WERI-Rb-1 (cell line): Measurements from ENCODE around the gene LRP1.

Experiments used
- DNase-seq: peaks from one replicate; pipeline ENCODE4 v3.0.0-alpha.2; 2020
- H3K27ac ChIP-seq: fragments of 250-450 bp; sonication (Bioruptor Pico); 2 replicates; pipeline ENCODE4 v1.5.1; 2020; ENCODE audit warnings: mild to moderate bottlenecking, moderate library complexity
- H3K27me3 ChIP-seq: fragments of 250-450 bp; sonication (Bioruptor Pico); 2 replicates; pipeline ENCODE4 v1.5.1; 2021; ENCODE audit warnings: mild to moderate bottlenecking, low read depth, moderate library complexity; ENCODE audit not compliant: insufficient read depth, severe bottlenecking
- H3K36me3 ChIP-seq: fragments of 250-450 bp; sonication (Bioruptor Pico); 2 replicates; pipeline ENCODE4 v1.5.1; 2020; ENCODE audit warnings: mild to moderate bottlenecking, moderate library complexity
- H3K4me3 ChIP-seq: 2 replicates; pipeline ENCODE4 v1.5.1; 2011; ENCODE audit warnings: low read depth, mild to moderate bottlenecking, control low read depth, low read length
- H3K9me3 ChIP-seq: fragments of 250-450 bp; sonication (Bioruptor Pico); 2 replicates; pipeline ENCODE4 v1.5.1; 2021; ENCODE audit warnings: mild to moderate bottlenecking, moderate library complexity; ENCODE audit not compliant: severe bottlenecking
- TF ChIP-seq, protein P1 (sequence below): IDR thresholded peaks from 2 replicates; pipeline ENCODE4 v1.5.1; 2011; ENCODE audit warnings: low read depth, mild to moderate bottlenecking, control low read depth, inconsistent platforms, low read length

The LRP1 gene

DNA sequence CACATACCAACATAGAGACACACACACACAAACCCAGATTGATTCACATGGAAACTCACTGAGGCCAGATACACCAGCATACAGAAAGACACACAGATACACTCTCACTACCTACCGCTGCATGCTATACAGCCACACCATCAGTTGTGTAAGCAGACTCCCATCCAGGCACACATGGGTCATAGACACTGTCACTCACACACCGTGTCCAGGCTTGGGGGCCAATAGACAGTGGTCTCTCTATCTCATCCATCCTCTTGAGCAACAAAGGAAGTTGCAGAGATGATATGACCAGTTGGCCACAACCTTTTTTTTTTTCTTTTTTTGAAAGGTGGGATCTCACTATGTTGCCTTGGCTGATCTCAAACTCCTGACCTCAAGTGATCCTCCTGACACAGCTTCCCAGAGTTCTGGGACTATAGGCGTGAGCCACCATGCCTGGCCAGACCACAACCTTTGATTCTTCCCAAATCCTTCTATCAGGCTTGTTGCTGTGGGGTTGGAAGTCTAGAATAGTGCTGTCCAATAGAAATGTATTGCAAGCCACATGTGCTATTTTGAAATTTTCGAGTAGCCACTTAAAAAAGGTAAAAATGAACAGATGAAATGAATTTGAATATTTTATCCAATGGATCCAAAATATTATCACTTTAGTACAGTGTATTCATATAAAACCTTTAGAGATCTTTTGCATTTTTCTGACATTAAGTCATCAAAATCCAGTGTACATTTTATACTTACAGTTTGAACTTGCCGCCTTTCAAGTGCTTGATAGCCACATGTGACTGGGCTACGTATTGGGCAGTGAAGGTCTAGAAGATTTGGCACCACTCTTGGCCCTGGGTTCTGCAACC lies 11.7 kb downstream of the LRP1 start:
- TF ChIP-seq, protein P1, sequence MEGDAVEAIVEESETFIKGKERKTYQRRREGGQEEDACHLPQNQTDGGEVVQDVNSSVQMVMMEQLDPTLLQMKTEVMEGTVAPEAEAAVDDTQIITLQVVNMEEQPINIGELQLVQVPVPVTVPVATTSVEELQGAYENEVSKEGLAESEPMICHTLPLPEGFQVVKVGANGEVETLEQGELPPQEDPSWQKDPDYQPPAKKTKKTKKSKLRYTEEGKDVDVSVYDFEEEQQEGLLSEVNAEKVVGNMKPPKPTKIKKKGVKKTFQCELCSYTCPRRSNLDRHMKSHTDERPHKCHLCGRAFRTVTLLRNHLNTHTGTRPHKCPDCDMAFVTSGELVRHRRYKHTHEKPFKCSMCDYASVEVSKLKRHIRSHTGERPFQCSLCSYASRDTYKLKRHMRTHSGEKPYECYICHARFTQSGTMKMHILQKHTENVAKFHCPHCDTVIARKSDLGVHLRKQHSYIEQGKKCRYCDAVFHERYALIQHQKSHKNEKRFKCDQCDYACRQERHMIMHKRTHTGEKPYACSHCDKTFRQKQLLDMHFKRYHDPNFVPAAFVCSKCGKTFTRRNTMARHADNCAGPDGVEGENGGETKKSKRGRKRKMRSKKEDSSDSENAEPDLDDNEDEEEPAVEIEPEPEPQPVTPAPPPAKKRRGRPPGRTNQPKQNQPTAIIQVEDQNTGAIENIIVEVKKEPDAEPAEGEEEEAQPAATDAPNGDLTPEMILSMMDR: no peak
- Histone ChIP-seq H3K4me3 (no peak overlapping the region), H3K36me3 (no peaks in the 10 kb centered on the region; the same call in 1 of the 2 replicates), H3K9me3 (no peaks in the 10 kb centered on the region), H3K27me3 (no peaks in the 10 kb centered on the region), H3K27ac (no peak overlapping the region)
- DNase-seq: no peak

DNA sequence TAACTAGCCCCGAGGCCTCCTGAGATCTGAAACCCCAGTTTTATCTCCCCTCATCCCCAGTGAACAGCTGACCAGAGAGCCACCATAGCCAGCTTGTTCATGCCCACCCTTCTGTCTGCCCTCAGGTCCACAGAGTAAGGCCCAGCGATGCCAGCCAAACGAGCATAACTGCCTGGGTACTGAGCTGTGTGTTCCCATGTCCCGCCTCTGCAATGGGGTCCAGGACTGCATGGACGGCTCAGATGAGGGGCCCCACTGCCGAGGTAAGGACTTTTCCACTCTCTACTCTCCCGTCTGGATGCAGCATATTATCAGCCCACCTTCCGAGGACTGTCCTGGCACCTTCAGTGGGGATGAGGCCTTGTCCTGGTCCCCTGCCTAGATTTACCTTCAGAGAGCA lies 13.0 kb downstream of the LRP1 start:
- no peaks in the 10 kb centered on the region for H3K9me3 ChIP-seq
- no peak overlapping the region for H3K4me3 ChIP-seq
- DNase-seq: no peak
- H3K27ac ChIP-seq: no peak overlapping the region
- no peaks in the 10 kb centered on the region for H3K27me3 ChIP-seq
- H3K36me3 ChIP-seq: no peaks in the 10 kb centered on the region; the same call in 1 of the 2 replicates
- TF ChIP-seq, protein P1: no peak

DNA sequence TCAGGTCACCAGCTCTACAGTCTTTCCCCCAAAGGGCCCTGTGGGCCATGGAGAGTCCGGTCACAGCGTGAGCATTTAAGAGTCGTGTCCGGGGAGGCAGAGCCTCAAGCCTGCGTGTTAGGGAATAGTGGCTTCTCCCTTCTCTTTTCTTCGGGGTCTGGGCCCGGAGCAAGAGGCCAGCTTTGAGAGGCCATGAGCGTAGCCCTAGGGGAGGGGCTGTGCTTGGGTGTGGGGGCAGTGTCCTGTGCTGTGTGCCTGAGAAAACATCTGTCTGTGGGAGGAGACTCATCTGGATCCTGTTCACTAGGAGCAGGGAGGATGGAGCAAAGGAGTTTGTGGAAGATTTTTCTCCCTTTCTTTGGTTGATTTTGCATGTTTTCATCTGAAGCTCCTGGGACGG lies 13.8 kb downstream of the LRP1 start:
- Histone ChIP-seq H3K27me3 (no peaks in the 10 kb centered on the region), H3K36me3 (no peaks in the 10 kb centered on the region; the same call in 1 of the 2 replicates), H3K4me3 (no peak overlapping the region), H3K27ac (no peak overlapping the region), H3K9me3 (no peaks in the 10 kb centered on the region)
- TF ChIP-seq, protein P1: no peak
- no peak for DNase-seq

DNA sequence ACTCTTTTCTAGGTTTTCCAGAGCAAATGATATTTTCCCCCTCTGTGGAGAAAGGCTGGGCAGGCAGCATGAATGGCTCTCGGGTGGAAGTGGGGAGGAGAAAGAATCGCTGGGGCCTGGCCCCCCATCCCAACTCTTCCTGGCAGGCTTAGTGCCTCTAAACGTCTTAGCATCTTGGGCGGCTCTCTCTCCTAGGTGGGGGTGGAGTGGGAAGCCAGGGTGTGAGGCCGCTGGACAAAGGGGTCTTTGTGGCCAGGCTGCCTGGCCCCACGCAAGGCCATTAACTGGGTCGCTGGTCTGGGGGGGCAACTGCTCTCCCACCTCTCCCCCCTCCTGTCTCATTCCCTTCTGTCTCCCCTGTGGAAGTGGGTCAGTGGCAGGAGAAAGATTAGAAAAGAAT lies 14.4 kb downstream of the LRP1 start:
- TF ChIP-seq, protein P1: no peak

DNA sequence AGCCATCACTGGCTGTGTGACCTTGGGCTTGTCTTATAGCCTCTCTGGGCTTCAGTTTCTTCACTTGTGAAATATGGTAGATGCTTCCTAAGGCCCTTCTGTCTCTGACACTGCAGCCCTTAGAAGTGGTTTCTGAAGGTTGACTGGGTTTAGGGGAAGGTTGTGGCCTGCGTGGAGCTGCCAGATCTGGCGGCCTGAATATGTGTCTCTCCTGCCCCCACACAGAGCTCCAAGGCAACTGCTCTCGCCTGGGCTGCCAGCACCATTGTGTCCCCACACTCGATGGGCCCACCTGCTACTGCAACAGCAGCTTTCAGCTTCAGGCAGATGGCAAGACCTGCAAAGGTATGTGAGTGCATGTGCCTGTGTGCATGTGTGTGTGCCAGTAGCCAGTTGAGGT lies 15.2 kb downstream of the LRP1 start:
- H3K36me3 ChIP-seq: no peaks in the 10 kb centered on the region; the same call in 1 of the 2 replicates
- TF ChIP-seq, protein P1: no peak
- no peak overlapping the region for H3K27ac ChIP-seq
- no peaks in the 10 kb centered on the region for H3K27me3 ChIP-seq
- H3K4me3 ChIP-seq: no peak overlapping the region
- no peaks in the 10 kb centered on the region for H3K9me3 ChIP-seq
- DNase-seq: no peak

More for the DNA sequence above, 14.4 kb downstream of the LRP1 start:
- no peak overlapping the region for H3K27ac ChIP-seq
- no peaks in the 10 kb centered on the region for H3K9me3 ChIP-seq
- H3K4me3 ChIP-seq: no peak overlapping the region
- no peaks in the 10 kb centered on the region for H3K27me3 ChIP-seq
- H3K36me3 ChIP-seq: no peaks in the 10 kb centered on the region; the same call in 1 of the 2 replicates
- DNase-seq: no peak
